PC-3 (cell line): ENCODE data around the gene SCGB1C1. TPM values are rescaled to one million over a fixed set of nuclear protein-coding genes. Genes with fewer than 3 reads are reported as not detected.
A peak's percentile ranks its signal among the peaks of the same experiment; 100 is the strongest.

Experiments
- ATAC-seq: fragments of 200-7000 bp; cut with Tn5 transposase; 2 replicates; pipeline ENCODE4 v1.9.1; 2020; ENCODE audit warnings: mild to moderate bottlenecking, moderate library complexity
- BruUV-seq: library from RNA; stranded (reverse); fragments of 400-500 nt; replicated peaks from 2 replicates; lab custom pipeline; 2021; lab: Mats Ljungman, UMichigan
- CTCF ChIA-PET: fragments of 300-600 bp; sonication (Branson Sonifier 250); formaldehyde crosslinking; loops from one replicate; lab custom pipeline; 2022; ENCODE audit warnings: antibody characterized with exemption; lab: Charles Lee
- POLR2A ChIA-PET: fragments of 300-600 bp; sonication (Branson Sonifier 250); formaldehyde crosslinking; loops from one replicate; lab custom pipeline; 2022; ENCODE audit warnings: antibody characterized with exemption; ENCODE audit not compliant: unreplicated experiment; lab: Charles Lee
- DNase-seq: peaks from one replicate; pipeline ENCODE4 v3.0.0-alpha.2; 2015
- H2AFZ ChIP-seq: fragments of 300-600 bp; sonication (generic); 2 replicates; pipeline ENCODE4 v1.6.0; 2016; ENCODE audit warnings: antibody characterized with exemption, low read length
- H3F3A ChIP-seq: fragments of 300-600 bp; sonication (generic); one replicate; pipeline ENCODE4 v1.6.0; 2017; ENCODE audit warnings: antibody characterized with exemption, low read length, control low read depth, mild to moderate bottlenecking; ENCODE audit not compliant: unreplicated experiment
- H3K27ac ChIP-seq: fragments of 300-600 bp; sonication (generic); 2 replicates; pipeline ENCODE4 v1.5.1; 2016; ENCODE audit warnings: mild to moderate bottlenecking, low read length
- H3K27me3 ChIP-seq: fragments of 300-600 bp; sonication (generic); 2 replicates; pipeline ENCODE4 v1.6.1; 2016; ENCODE audit warnings: low read length, mixed read lengths
- H3K36me3 ChIP-seq: fragments of 300-600 bp; sonication (generic); 2 replicates; pipeline ENCODE4 v1.6.1; 2016; ENCODE audit warnings: low read depth, mixed run types, low read length, mixed read lengths
- H3K4me1 ChIP-seq: fragments of 300-600 bp; sonication (generic); 2 replicates; pipeline ENCODE4 v1.5.1; 2016; ENCODE audit warnings: low read length; ENCODE audit not compliant: insufficient read depth
- H3K4me2 ChIP-seq: fragments of 300-600 bp; sonication (generic); 2 replicates; pipeline ENCODE4 v1.6.0; 2016; ENCODE audit warnings: low read length
- H3K4me3 ChIP-seq: fragments of 300-600 bp; sonication (generic); 2 replicates; pipeline ENCODE4 v1.5.1; 2016; ENCODE audit warnings: mild to moderate bottlenecking, low read length, mixed read lengths
- H3K79me2 ChIP-seq: fragments of 300-600 bp; sonication (generic); 2 replicates; pipeline ENCODE4 v1.6.1; 2017; ENCODE audit warnings: low read length, mixed read lengths
- H3K9ac ChIP-seq: fragments of 300-600 bp; sonication (generic); 2 replicates; pipeline ENCODE4 v1.6.0; 2016; ENCODE audit warnings: mild to moderate bottlenecking, low read length
- H3K9me2 ChIP-seq: fragments of 300-600 bp; sonication (generic); replicated peaks from 2 replicates; pipeline ENCODE4 v1.6.1; 2016; ENCODE audit warnings: mixed run types, low read length, mixed read lengths
- H3K9me3 ChIP-seq: fragments of 300-600 bp; sonication (generic); 2 replicates; pipeline ENCODE4 v1.6.1; 2016; ENCODE audit warnings: low read length, mixed read lengths
- H4K20me1 ChIP-seq: fragments of 300-600 bp; sonication (generic); 2 replicates; pipeline ENCODE4 v1.6.1; 2016; ENCODE audit warnings: low read length, mixed read lengths
- CTCF ChIP-seq: fragments of 300-600 bp; sonication (generic); conservative IDR thresholded peaks from 2 replicates; pipeline ENCODE4 v1.5.1; 2017; ENCODE audit warnings: antibody characterized with exemption, low read depth, mild to moderate bottlenecking, low read length
- EZH2 ChIP-seq: fragments of 300-600 bp; sonication (generic); IDR thresholded peaks from one replicate; pipeline ENCODE4 v1.6.1; 2017; ENCODE audit warnings: antibody characterized with exemption, mild to moderate bottlenecking, low read length; ENCODE audit not compliant: unreplicated experiment
- EZH2phosphoT487 ChIP-seq: fragments of 300-600 bp; sonication (generic); IDR thresholded peaks from 2 replicates; pipeline ENCODE4 v1.6.1; 2018; ENCODE audit warnings: mild to moderate bottlenecking, antibody characterized with exemption, low read length, borderline replicate concordance
- intact Hi-C: fragments of 100-400 bp; cut with micrococcal nuclease; formaldehyde crosslinking; loops from 2 replicates; pipeline ENCODE4 v1.9.0; 2023
- total RNA-seq: library from RNA; depleted of rRNA; stranded (reverse); fragments of >200 nt; gene quantifications from 2 replicates; pipeline ENCODE4 v1.2.3, GENCODE V29; 2014

Gene SCGB1C1
- total RNA-seq, 1 experiment from 2014 or later: not detected

- Histone ChIP-seq H3K36me3 (no peaks in the 10 kb centered on the region; the same call in 1 of the 2 replicates), H3K4me2 (peak overlapping the region; percentile 92), H3K79me2 (peaks cover 54% of the 10 kb centered on the region), H3K9me3 (no peaks in the 10 kb centered on the region), H3K4me3 (peak overlapping the region; percentile 91), H3K9ac (peak overlapping the region; percentile 89), H3K27ac (no peak overlapping the region), H2AFZ (peak overlapping the region; percentile 88), H3K4me1 (peaks cover 17% of the 10 kb centered on the region), H4K20me1 (0 out of 2 replicates have a peak, but pooled peaks cover 9% of the 10 kb centered on the region), H3K27me3 (no peaks in the 10 kb centered on the region), H3K9me2 (no peaks in the 10 kb centered on the region), H3F3A (no peaks in the 10 kb centered on the region)
- ChIA-PET CTCF (no interaction called here), POLR2A (interaction anchor here (0.7 kb wide), 1 partner anchor 29 kb away, joined by 3 read pairs; no protein-coding TSS in a partner anchor)
- ATAC-seq (peak; percentile 4; the same call in 1 of the 2 replicates), DNase-seq (no peak)
- intact Hi-C loops: no loop called here
- TF ChIP-seq CTCF (no peak), EZH2phosphoT487 (no peak), EZH2 (no peak)
- BruUV-seq: no TSS peak
Observed at GRCh38 chr11:235609-235996, 42.7 kb downstream of the SCGB1C1 start.

GRCh38 chr11:235997-236773, 43.3 kb downstream of the SCGB1C1 start, which contains the start of gene SIRT3:
Gene SIRT3, minus strand, starts transcription at chr11:236342. Its CDS starts 14 bp downstream, at chr11:236328.
- TF ChIP-seq EZH2 (no peak), EZH2phosphoT487 (no peak), CTCF (no peak)
- H2AFZ ChIP-seq: peak within 1 kb of the TSS; percentile 93
- intact Hi-C loops: loop anchor here (1.0 kb wide), 1 partner anchor 29 kb away; the partner anchor contains the start of genes BET1L and RIC8A
- H3K4me3 ChIP-seq: peak within 1 kb of the TSS; percentile 100
- 0 out of 2 replicates have a peak, but pooled peaks cover 9% of the 10 kb centered on the region for H4K20me1 ChIP-seq
- H3K27me3 ChIP-seq: no peaks in the 10 kb centered on the region
- peak within 1 kb of the TSS; percentile 93 for H3K27ac ChIP-seq
- peak; percentile 75 for DNase-seq
- peaks cover 17% of the 10 kb centered on the region for H3K4me1 ChIP-seq
- BruUV-seq: no TSS peak
- no peaks in the 10 kb centered on the region; the same call in 1 of the 2 replicates for H3K36me3 ChIP-seq
- H3K9me3 ChIP-seq: no peaks in the 10 kb centered on the region
- ATAC-seq: peak; percentile 88
- H3K9ac ChIP-seq: peak within 1 kb of the TSS; percentile 99
- peak within 1 kb of the TSS; percentile 100 for H3K4me2 ChIP-seq
- CTCF ChIA-PET: no interaction called here
- POLR2A ChIA-PET: no interaction called here
- peaks cover 59% of the 10 kb centered on the region for H3K79me2 ChIP-seq
- no peaks in the 10 kb centered on the region for H3F3A ChIP-seq
- H3K9me2 ChIP-seq: no peaks in the 10 kb centered on the region
